Stimulated activated CD4-positive, alpha-beta T cell treated with anti-CD3 and anti-CD28 coated beads, Interleukin-12 subunit alpha, Interleukin-12 subunit beta, amount 100 ng/mL, for 24 hours (primary cell): ENCODE results near the gene OR4C45.
"Not testable (repeated sequence)": the region's sequence is repeated elsewhere in the genome, so short reads cannot be mapped to it uniquely, and the experiment has no call there.

ENCODE experiments used
- DNase-seq, 2 experiments: peaks; one replicate each; pipeline ENCODE4 v3.0.0-alpha.2; 2020; ENCODE audit warnings: low read depth in 2 of 2

The OR4C45 gene

GRCh38 chr11:50032574-50032973 is at the start of gene OR4C45:
OR4C45 (plus strand) TSS chr11:50032874.
- no peak for DNase-seq

GRCh38 chr11:49995565-49995964 is 37.1 kb upstream of the OR4C45 start:
- DNase-seq, result peak in 1 of 2 experiments; percentile 3

GRCh38 chr11:50030193-50030592 is 2.5 kb upstream of the OR4C45 start:
- no peak for DNase-seq

GRCh38 chr11:50036239-50036638 is 3.6 kb downstream of the OR4C45 start:
- DNase-seq, result not testable (repeated sequence)

GRCh38 chr11:50037251-50037650 is 4.6 kb downstream of the OR4C45 start:
- no peak for DNase-seq

- no peak for DNase-seq
These were observed 12.0 kb downstream of the OR4C45 start for GRCh38 chr11:50044647-50045046.

GRCh38 chr11:50063056-50063455 is 30.4 kb downstream of the OR4C45 start:
- not testable (repeated sequence) for DNase-seq

- no peak for DNase-seq
These were observed 37.7 kb downstream of the OR4C45 start for GRCh38 chr11:50070389-50070788.

- DNase-seq, result no peak
These were observed 39.0 kb downstream of the OR4C45 start for GRCh38 chr11:50071584-50072225.

GRCh38 chr11:50072226-50073112 is 39.8 kb downstream of the OR4C45 start:
- no peak for DNase-seq

- no peak for DNase-seq
These were observed 40.7 kb downstream of the OR4C45 start for GRCh38 chr11:50073113-50074105.

- no peak for DNase-seq
These were observed 41.5 kb downstream of the OR4C45 start for GRCh38 chr11:50074161-50074560.

GRCh38 chr11:50075856-50076255 is 43.2 kb downstream of the OR4C45 start:
- DNase-seq, result no peak

- DNase-seq, result no peak
These were observed 44.9 kb downstream of the OR4C45 start for GRCh38 chr11:50077526-50077925.

GRCh38 chr11:50078001-50078400 is 45.3 kb downstream of the OR4C45 start:
- no peak for DNase-seq

GRCh38 chr11:50078946-50079345 is 46.3 kb downstream of the OR4C45 start:
- not testable (repeated sequence) for DNase-seq

GRCh38 chr11:50080256-50080655 is 47.6 kb downstream of the OR4C45 start:
- no peak for DNase-seq
